Testis (tissue), 2 donors: ENCODE data around the gene MAD2L1BP.

Source experiments
- POLR2A ChIP-seq: fragments of 450-650 bp; IDR thresholded peaks from one replicate; pipeline ENCODE4 v1.6.1; 2017; ENCODE audit warnings: antibody characterized with exemption, mild to moderate bottlenecking, moderate library complexity
- TF ChIP-seq, protein P1 (sequence below), 3 experiments: fragments of 450-650 bp in 2 of 3; fragments of 200-600 bp in 1 of 3; sonication (generic) in 1 of 3; IDR thresholded peaks; one replicate each; pipeline ENCODE4 v1.5.1; 2016 to 2019; ENCODE audit warnings: antibody characterized with exemption in 3 of 3, mild to moderate bottlenecking in 2 of 3, moderate library complexity in 1 of 3

DNA sequence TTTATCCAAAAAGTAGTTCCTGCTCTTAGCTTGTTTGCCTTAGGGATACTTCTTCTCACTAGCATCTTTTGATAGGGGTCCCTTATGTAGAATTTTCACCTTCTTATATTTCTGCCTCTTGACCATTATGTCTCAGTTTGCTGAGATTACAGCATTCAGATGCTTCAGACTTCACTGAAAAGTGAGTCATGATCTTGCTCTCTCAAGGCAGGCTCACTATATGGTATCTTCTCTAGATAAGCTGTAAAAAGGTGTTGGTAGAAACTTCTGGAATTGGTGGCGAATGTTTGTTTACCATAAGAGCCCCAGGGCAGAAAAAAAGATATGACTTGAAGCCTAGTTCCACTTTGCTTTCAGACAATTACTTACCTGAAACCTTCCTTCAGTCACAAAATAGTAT lies 26.2 kb upstream of the MAD2L1BP start:
- TF ChIP-seq, protein P1, sequence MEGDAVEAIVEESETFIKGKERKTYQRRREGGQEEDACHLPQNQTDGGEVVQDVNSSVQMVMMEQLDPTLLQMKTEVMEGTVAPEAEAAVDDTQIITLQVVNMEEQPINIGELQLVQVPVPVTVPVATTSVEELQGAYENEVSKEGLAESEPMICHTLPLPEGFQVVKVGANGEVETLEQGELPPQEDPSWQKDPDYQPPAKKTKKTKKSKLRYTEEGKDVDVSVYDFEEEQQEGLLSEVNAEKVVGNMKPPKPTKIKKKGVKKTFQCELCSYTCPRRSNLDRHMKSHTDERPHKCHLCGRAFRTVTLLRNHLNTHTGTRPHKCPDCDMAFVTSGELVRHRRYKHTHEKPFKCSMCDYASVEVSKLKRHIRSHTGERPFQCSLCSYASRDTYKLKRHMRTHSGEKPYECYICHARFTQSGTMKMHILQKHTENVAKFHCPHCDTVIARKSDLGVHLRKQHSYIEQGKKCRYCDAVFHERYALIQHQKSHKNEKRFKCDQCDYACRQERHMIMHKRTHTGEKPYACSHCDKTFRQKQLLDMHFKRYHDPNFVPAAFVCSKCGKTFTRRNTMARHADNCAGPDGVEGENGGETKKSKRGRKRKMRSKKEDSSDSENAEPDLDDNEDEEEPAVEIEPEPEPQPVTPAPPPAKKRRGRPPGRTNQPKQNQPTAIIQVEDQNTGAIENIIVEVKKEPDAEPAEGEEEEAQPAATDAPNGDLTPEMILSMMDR (IDR thresholded peaks at IDR 0.05), result no peak
- no peak for TF ChIP-seq POLR2A
